H1 (cell line): ENCODE results near the gene CMYA5. TPM values are rescaled to one million over a fixed set of nuclear protein-coding genes. Genes with fewer than 3 reads are reported as not detected.

Experiments used
- CTCF ChIA-PET: fragments of 300-600 bp; sonication (Branson Sonifier 250); formaldehyde crosslinking; loops from one replicate; lab custom pipeline; 2021; ENCODE audit not compliant: partially characterized antibody; lab: Charles Lee
- POLR2A ChIA-PET: fragments of 300-600 bp; sonication (Branson Sonifier 250); formaldehyde crosslinking; loops from one replicate; lab custom pipeline; 2021; ENCODE audit warnings: inconsistent platforms; ENCODE audit not compliant: partially characterized antibody; lab: Charles Lee
- DNase-seq, 2 experiments: peaks; one replicate each; pipeline versions ENCODE4 v3.0.0 to v3.0.0-alpha.2; 2010 to 2022; ENCODE audit warnings: low spot score in 2 of 2, low read depth in 1 of 2, mixed read lengths in 1 of 2
- FAIRE-seq: peaks from 2 replicates; lab custom pipeline; 2011; peaks lifted over from hg19 to GRCh38; lab: Jason Lieb, UNC
- H2AFZ ChIP-seq: 2 replicates; pipeline ENCODE4 v1.8.1; 2012; ENCODE audit warnings: low read length, inconsistent platforms
- H2AK5ac ChIP-seq: 2 replicates; pipeline ENCODE4 v1.6.1; 2013; ENCODE audit warnings: low read depth, low read length
- H2BK120ac ChIP-seq: replicated peaks from 2 replicates; pipeline ENCODE3; 2013; ENCODE audit warnings: low read depth, low read length, inconsistent platforms
- H2BK12ac ChIP-seq: 2 replicates; pipeline ENCODE4 v1.6.1; 2013; ENCODE audit warnings: low read depth, low read length
- H2BK15ac ChIP-seq: 2 replicates; pipeline ENCODE4 v1.6.1; 2013; ENCODE audit warnings: low read length
- H2BK20ac ChIP-seq: 2 replicates; pipeline ENCODE4 v1.6.1; 2013; ENCODE audit warnings: low read length
- H2BK5ac ChIP-seq: 2 replicates; pipeline ENCODE4 v1.6.1; 2013; ENCODE audit warnings: low read depth, low read length
- H3K14ac ChIP-seq: 2 replicates; pipeline ENCODE4 v1.6.1; 2013; ENCODE audit warnings: inconsistent platforms; ENCODE audit not compliant: insufficient read length
- H3K18ac ChIP-seq: 2 replicates; pipeline ENCODE4 v1.6.1; 2013; ENCODE audit warnings: low read length; ENCODE audit errors: extremely low read depth
- H3K23ac ChIP-seq: 2 replicates; pipeline ENCODE4 v1.6.1; 2013; ENCODE audit warnings: inconsistent platforms; ENCODE audit not compliant: insufficient read length
- H3K23me2 ChIP-seq: 2 replicates; pipeline ENCODE4 v1.6.1; 2013; ENCODE audit warnings: low read depth, low read length
- H3K27ac ChIP-seq: 2 replicates; pipeline ENCODE4 v1.6.1; 2011; ENCODE audit warnings: low read depth, low read length, inconsistent platforms
- H3K27me3 ChIP-seq, 4 experiments: replicated peaks in 1 of 4; 1 replicate in 1 of 4; 2 replicates in 3 of 4; pipeline versions ENCODE4 v1.6.1 to v1.8.1; 2011 to 2013; ENCODE audit warnings: low read length in 3 of 4, mild to moderate bottlenecking in 3 of 4, inconsistent platforms in 2 of 4, mixed read lengths in 2 of 4, moderate library complexity in 1 of 4; ENCODE audit not compliant: control insufficient read depth in 3 of 4, insufficient read depth in 3 of 4; ENCODE audit errors: extremely low read depth in 1 of 4
- H3K36me3 ChIP-seq, 4 experiments: 2 replicates each; pipeline versions ENCODE4 v1.6.1 to v1.8.1; 2011 to 2013; ENCODE audit warnings: mild to moderate bottlenecking in 4 of 4, low read length in 3 of 4, moderate library complexity in 2 of 4, control low read depth in 1 of 4, inconsistent platforms in 1 of 4; ENCODE audit not compliant: insufficient read depth in 4 of 4, control insufficient read depth in 2 of 4
- H3K4ac ChIP-seq: replicated peaks from 2 replicates; pipeline ENCODE3; 2013; ENCODE audit warnings: low read length, low read depth, mixed read lengths, inconsistent platforms; ENCODE audit not compliant: insufficient read length
- H3K4me1 ChIP-seq, 4 experiments: replicated peaks in 1 of 4; 1 replicate in 1 of 4; 2 replicates in 3 of 4; pipeline versions ENCODE4 v1.6.1 to v1.8.1; 2011 to 2013; ENCODE audit warnings: low read length in 3 of 4, inconsistent platforms in 2 of 4, mixed read lengths in 1 of 4; ENCODE audit not compliant: insufficient read depth in 4 of 4, control insufficient read depth in 3 of 4
- H3K4me2 ChIP-seq, 2 experiments: 2 replicates each; pipeline versions ENCODE4 v1.6.1 to v1.8.1; 2011 to 2013; ENCODE audit warnings: low read depth in 2 of 2, low read length in 2 of 2, control low read depth in 1 of 2, inconsistent platforms in 1 of 2, mild to moderate bottlenecking in 1 of 2; ENCODE audit not compliant: insufficient read depth in 1 of 2
- H3K4me3 ChIP-seq, 4 experiments: fragments of 200-600, 300-600 bp in 1 of 4; sonication (generic), shearing (Covaris generic), sonication (Bioruptor Twin) in 1 of 4; 2 replicates each; pipeline versions ENCODE4 v1.5.1 to v1.8.1; 2011 to 2016; ENCODE audit warnings: low read length in 4 of 4, low read depth in 3 of 4, control low read depth in 2 of 4, inconsistent platforms in 2 of 4, mild to moderate bottlenecking in 2 of 4, mixed read lengths in 1 of 4, moderate library complexity in 1 of 4; ENCODE audit not compliant: insufficient read depth in 2 of 4; ENCODE audit errors: extremely low read depth in 1 of 4
- H3K56ac ChIP-seq: replicated peaks from 2 replicates; pipeline ENCODE3; 2013; ENCODE audit warnings: low read depth, mild to moderate bottlenecking, mixed read lengths, low read length, inconsistent platforms; ENCODE audit not compliant: insufficient read length
- H3K79me1 ChIP-seq: 2 replicates; pipeline ENCODE4 v1.6.1; 2013; ENCODE audit warnings: low read depth, low read length, control low read depth
- H3K79me2 ChIP-seq, 2 experiments: 2 replicates each; pipeline versions ENCODE4 v1.6.1 to v1.8.1; 2012 to 2013; ENCODE audit warnings: low read length in 2 of 2, mild to moderate bottlenecking in 2 of 2, inconsistent platforms in 1 of 2; ENCODE audit not compliant: insufficient read depth in 2 of 2, control insufficient read depth in 1 of 2
- H3K9ac ChIP-seq, 4 experiments: replicated peaks in 1 of 4; 1 replicate in 1 of 4; 2 replicates in 3 of 4; pipeline versions ENCODE4 v1.6.1 to v1.8.1; 2011 to 2013; ENCODE audit warnings: low read depth in 3 of 4, low read length in 3 of 4, control low read depth in 2 of 4, mild to moderate bottlenecking in 2 of 4, moderate library complexity in 2 of 4, inconsistent platforms in 1 of 4; ENCODE audit errors: extremely low read depth in 1 of 4
- H3K9me3 ChIP-seq, 2 experiments: 2 replicates each; pipeline versions ENCODE4 v1.6.1 to v1.8.1; 2012 to 2013; ENCODE audit warnings: mild to moderate bottlenecking in 2 of 2, moderate library complexity in 2 of 2, control low read depth in 1 of 2, inconsistent platforms in 1 of 2, low read depth in 1 of 2, low read length in 1 of 2, mixed read lengths in 1 of 2; ENCODE audit not compliant: insufficient read depth in 2 of 2
- H4K20me1 ChIP-seq, 2 experiments: replicated peaks in 1 of 2; 2 replicates each; pipeline versions ENCODE3 to v1.8.1; 2011 to 2013; ENCODE audit warnings: inconsistent platforms in 2 of 2, low read length in 2 of 2, mild to moderate bottlenecking in 1 of 2; ENCODE audit not compliant: insufficient read depth in 2 of 2, control insufficient read depth in 1 of 2
- H4K5ac ChIP-seq: 2 replicates; pipeline ENCODE4 v1.6.1; 2013; ENCODE audit warnings: low read length, low read depth, mixed read lengths, inconsistent platforms; ENCODE audit not compliant: insufficient read length
- H4K8ac ChIP-seq: 2 replicates; pipeline ENCODE4 v1.8.0; 2013; ENCODE audit warnings: mild to moderate bottlenecking, moderate library complexity, low read length, inconsistent platforms; ENCODE audit not compliant: insufficient read depth; ENCODE audit errors: extremely low read depth
- H4K91ac ChIP-seq: replicated peaks from 2 replicates; pipeline ENCODE3; 2013; ENCODE audit warnings: low read length, mixed read lengths, inconsistent platforms; ENCODE audit not compliant: insufficient read length
- NANOG ChIP-seq: IDR thresholded peaks from 2 replicates; pipeline ENCODE4 v1.6.1; 2011; ENCODE audit warnings: low read length, low read depth, mild to moderate bottlenecking, inconsistent platforms; ENCODE audit not compliant: insufficient read depth, poor library complexity, severe bottlenecking
- WGBS, 2 experiments: shearing (Covaris generic) in 1 of 2; methylation state at CpG; one replicate each; pipeline versions ENCODE4 v1.1.6 to v1.1.7; 2013 to 2015; ENCODE audit warnings: low lambda C conversion rate in 2 of 2, mixed read lengths in 2 of 2, inconsistent platforms in 1 of 2, low coverage in 1 of 2, missing lambda C conversion rate in 1 of 2; ENCODE audit not compliant: insufficient replicate concordance in 2 of 2, insufficient coverage in 1 of 2, insufficient read length in 1 of 2; ENCODE audit errors: extremely low coverage in 1 of 2, missing lambda C conversion rate in 1 of 2; 5-methylcytosine and 5-hydroxymethylcytosine counted together
- polyA plus RNA-seq, 7 experiments: library from polyadenylated mRNA; depleted of rRNA in 3 of 7; stranded (reverse) in 5 of 7; unstranded in 2 of 7; fragments of >200 nt in 5 of 7; fragments of 200-250 nt in 2 of 7; gene quantifications; 1 replicate in 5 of 7; 2 replicates in 1 of 7; 4 replicates in 1 of 7; pipeline versions ENCODE4 v1.2.1 to v1.2.3, GENCODE V29; 2011 to 2013; ENCODE audit warnings: missing spikeins in 2 of 7, mixed read lengths in 2 of 7
- total RNA-seq: library from RNA; stranded (reverse); fragmentation: NEBNext Ultra II Directional; extraction: Animal tissue kit (Norgen Biotek cat#: 25700); gene quantifications from 2 replicates; pipeline ENCODE4 v1.2.1, GENCODE V29; 2021

CMYA5 gene
- total and polyA plus RNA-seq, 2 of the 8 experiments (the other 6 are each of a cell fraction or from before 2014, with no cell fraction given) = 0.88 to 0.95 TPM

DNA sequence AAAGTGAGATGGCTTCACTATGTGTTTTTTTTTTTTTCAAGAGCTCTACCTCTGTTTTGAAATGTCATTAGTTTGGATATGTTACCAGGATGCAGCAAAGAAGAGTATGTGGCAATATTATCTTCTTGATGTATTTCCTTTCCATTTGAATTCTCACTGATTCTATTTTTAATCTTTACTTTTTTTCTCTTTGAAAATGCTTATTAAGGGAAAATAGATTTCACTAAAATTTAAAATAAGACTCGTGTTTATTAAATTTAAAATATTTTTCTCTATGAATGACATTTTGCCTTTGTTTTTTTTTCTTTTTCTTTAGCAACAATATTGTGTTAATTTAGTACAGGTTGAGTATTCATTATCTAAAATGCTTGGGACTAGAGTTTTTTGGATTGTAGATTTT lies 48.2 kb upstream of the CMYA5 start:
- H3K18ac ChIP-seq = no peak overlapping the region
- H3K4me3 ChIP-seq = no peak overlapping the region
- H2BK15ac ChIP-seq = no peak overlapping the region
- no peak overlapping the region for H2BK120ac ChIP-seq
- H3K79me1 ChIP-seq = no peaks in the 10 kb centered on the region
- H3K4ac ChIP-seq = no peak overlapping the region
- H4K5ac ChIP-seq = no peak overlapping the region
- no peaks in the 10 kb centered on the region for H3K23me2 ChIP-seq
- 86% methylated on average over 1 of the region's 1 CpG; no CpG with 5 or more reads in 1 of the 2 experiments for WGBS, 2 experiments
- H4K8ac ChIP-seq = no peak overlapping the region
- CTCF ChIA-PET = no interaction called here
- H3K79me2 ChIP-seq = peaks cover 0 to 6% of the 10 kb centered on the region in 2 experiments; a peak in 2 of 4 replicates
- no peak overlapping the region for H4K91ac ChIP-seq
- H3K14ac ChIP-seq = no peak overlapping the region
- DNase-seq (no peak), FAIRE-seq (no peak)
- H2BK20ac ChIP-seq = no peak overlapping the region
- TF ChIP-seq NANOG = no peak
- H3K4me1 ChIP-seq = no peaks in the 10 kb centered on the region
- H3K9me3 ChIP-seq = no peaks in the 10 kb centered on the region
- H3K4me2 ChIP-seq = no peak overlapping the region
- H3K27me3 ChIP-seq = no peaks in the 10 kb centered on the region
- peaks cover 0 to 28% (median 10%) of the 10 kb centered on the region in 4 experiments; a peak in 6 of 8 replicates for H3K36me3 ChIP-seq
- H2AK5ac ChIP-seq = no peak overlapping the region
- no peak overlapping the region for H3K9ac ChIP-seq
- no peak overlapping the region for H3K27ac ChIP-seq
- no peak overlapping the region for H2AFZ ChIP-seq
- H3K23ac ChIP-seq = no peak overlapping the region
- H2BK5ac ChIP-seq = no peak overlapping the region
- H2BK12ac ChIP-seq = no peak overlapping the region
- H3K56ac ChIP-seq = no peak overlapping the region
- POLR2A ChIA-PET = no interaction called here
- H4K20me1 ChIP-seq = no peaks in the 10 kb centered on the region
